Body of pancreas (tissue), 4 donors: ENCODE data around the gene ANKS1A.

Source experiments
- CTCF ChIP-seq, 7 experiments: fragments of 450-650 bp in 4 of 7; fragments of 200-600 bp in 3 of 7; sonication (generic) in 3 of 7; IDR thresholded peaks; one replicate each; pipeline ENCODE4 v1.5.1; 2016 to 2019; ENCODE audit warnings: antibody characterized with exemption in 7 of 7
- POLR2A ChIP-seq, 3 donors: fragments of 450-650 bp; IDR thresholded peaks; one replicate each; pipeline ENCODE4 v1.6.1; 2016; ENCODE audit warnings: antibody characterized with exemption in 3 of 3, mild to moderate bottlenecking in 2 of 3

GRCh38 chr6:34890533-34890925 lies 1.5 kb downstream of the ANKS1A start:
- TF ChIP-seq CTCF (IDR thresholded peaks at IDR 0.05) (no peak), POLR2A (IDR thresholded peaks at IDR 0.05) (no peak)
